OCI-LY3 (cell line): ENCODE measurements around the gene AKR1A1.
A peak's percentile ranks its signal among the peaks of the same experiment; 100 is the strongest.
"Not testable (repeated sequence)": the region's sequence is repeated elsewhere in the genome, so short reads cannot be mapped to it uniquely, and the experiment has no call there.

Source experiments
- H2AFZ ChIP-seq: fragments of 200-600, 300-600 bp; shearing (Covaris generic); 2 replicates; pipeline ENCODE4 v1.6.0; 2014; ENCODE audit warnings: antibody characterized with exemption, low read depth, low read length
- H3K27ac ChIP-seq: fragments of 200-600, 300-600 bp; sonication (generic); 2 replicates; pipeline ENCODE4 v1.5.1; 2014; ENCODE audit warnings: mild to moderate bottlenecking, low read length, moderate library complexity, mixed read lengths
- H3K27me3 ChIP-seq: fragments of 200-600, 300-600 bp; sonication (generic); 2 replicates; pipeline ENCODE4 v1.6.1; 2014; ENCODE audit warnings: low read depth, low read length, mixed read lengths
- H3K36me3 ChIP-seq: fragments of 200-600, 300-600 bp; sonication (generic); replicated peaks from 2 replicates; pipeline ENCODE3; 2014; ENCODE audit warnings: low read depth, low read length, mixed read lengths
- H3K4me1 ChIP-seq: fragments of 300-600, 200-600 bp; sonication (generic); 2 replicates; pipeline ENCODE4 v1.6.1; 2014; ENCODE audit warnings: low read length, mixed read lengths
- H3K4me2 ChIP-seq: fragments of 200-600, 300-600 bp; sonication (generic); 2 replicates; pipeline ENCODE4 v1.6.1; 2014; ENCODE audit warnings: low read length, mixed read lengths
- H3K4me3 ChIP-seq: fragments of 300-600, 200-600 bp; sonication (generic); 2 replicates; pipeline ENCODE4 v1.5.1; 2014; ENCODE audit warnings: antibody characterized with exemption, mild to moderate bottlenecking, low read length, moderate library complexity
- H3K79me2 ChIP-seq: fragments of 300-600, 200-600 bp; shearing (Covaris generic); 2 replicates; pipeline ENCODE4 v1.6.1; 2014; ENCODE audit warnings: mild to moderate bottlenecking, low read length, mixed read lengths
- H3K9ac ChIP-seq: fragments of 300-600, 200-600 bp; shearing (Covaris generic); 2 replicates; pipeline ENCODE4 v1.6.0; 2014; ENCODE audit warnings: mild to moderate bottlenecking, low read length, moderate library complexity
- H3K9me3 ChIP-seq: fragments of 200-600, 300-600 bp; shearing (Covaris generic); 2 replicates; pipeline ENCODE4 v1.6.1; 2014; ENCODE audit warnings: low read length, mixed read lengths; ENCODE audit not compliant: insufficient read depth
- H4K20me1 ChIP-seq: fragments of 200-600, 300-600 bp; sonication (generic); 2 replicates; pipeline ENCODE4 v1.6.1; 2016; ENCODE audit warnings: low read length, mixed read lengths; ENCODE audit not compliant: insufficient read depth
- EZH2phosphoT487 ChIP-seq: fragments of 200-600 bp; shearing (Covaris generic); IDR thresholded peaks from 2 replicates; pipeline ENCODE4 v1.6.1; 2018; ENCODE audit warnings: antibody characterized with exemption, mixed run types, low read depth
- TF ChIP-seq, protein P1 (sequence below): fragments of 200-600, 300-600 bp; sonication (generic); IDR thresholded peaks from 2 replicates; pipeline ENCODE4 v1.5.1; 2014; ENCODE audit warnings: antibody characterized with exemption, low read length, low read depth

The AKR1A1 gene

DNA sequence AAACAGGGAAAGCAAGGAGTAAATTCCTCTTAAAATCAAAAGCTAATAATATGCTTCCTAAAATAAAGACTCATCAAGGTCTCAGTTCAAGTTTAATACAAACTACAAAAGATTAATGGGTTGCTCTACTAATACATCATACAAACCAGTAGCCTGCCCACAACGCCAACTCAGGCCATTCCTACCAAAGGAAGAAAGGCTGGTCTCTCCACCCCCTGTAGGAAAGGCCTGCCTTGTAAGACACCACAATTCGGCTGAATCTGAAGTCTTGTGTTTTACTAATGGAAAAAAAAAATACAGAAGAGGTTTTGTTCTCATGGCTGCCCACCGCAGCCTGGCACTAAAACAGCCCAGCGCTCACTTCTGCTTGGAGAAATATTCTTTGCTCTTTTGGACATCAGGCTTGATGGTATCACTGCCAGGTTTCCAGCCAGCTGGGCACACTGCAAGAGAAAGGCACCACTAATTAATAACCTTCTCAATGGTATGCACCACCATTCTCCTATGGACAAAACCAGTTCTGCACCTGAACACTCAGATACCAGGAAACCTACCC lies 39.6 kb upstream of the AKR1A1 start:
- Histone ChIP-seq H3K4me3 (no peak overlapping the region), H3K79me2 (peaks cover 1% of the 10 kb centered on the region; the same call in 1 of the 2 replicates), H3K27me3 (no peaks in the 10 kb centered on the region), H3K4me2 (no peak overlapping the region), H3K36me3 (peaks cover 27% of the 10 kb centered on the region), H4K20me1 (no peaks in the 10 kb centered on the region), H3K27ac (no peak overlapping the region), H3K9ac (no peak overlapping the region), H2AFZ (no peak overlapping the region), H3K9me3 (no peaks in the 10 kb centered on the region), H3K4me1 (no peaks in the 10 kb centered on the region)
- TF ChIP-seq, protein P1, sequence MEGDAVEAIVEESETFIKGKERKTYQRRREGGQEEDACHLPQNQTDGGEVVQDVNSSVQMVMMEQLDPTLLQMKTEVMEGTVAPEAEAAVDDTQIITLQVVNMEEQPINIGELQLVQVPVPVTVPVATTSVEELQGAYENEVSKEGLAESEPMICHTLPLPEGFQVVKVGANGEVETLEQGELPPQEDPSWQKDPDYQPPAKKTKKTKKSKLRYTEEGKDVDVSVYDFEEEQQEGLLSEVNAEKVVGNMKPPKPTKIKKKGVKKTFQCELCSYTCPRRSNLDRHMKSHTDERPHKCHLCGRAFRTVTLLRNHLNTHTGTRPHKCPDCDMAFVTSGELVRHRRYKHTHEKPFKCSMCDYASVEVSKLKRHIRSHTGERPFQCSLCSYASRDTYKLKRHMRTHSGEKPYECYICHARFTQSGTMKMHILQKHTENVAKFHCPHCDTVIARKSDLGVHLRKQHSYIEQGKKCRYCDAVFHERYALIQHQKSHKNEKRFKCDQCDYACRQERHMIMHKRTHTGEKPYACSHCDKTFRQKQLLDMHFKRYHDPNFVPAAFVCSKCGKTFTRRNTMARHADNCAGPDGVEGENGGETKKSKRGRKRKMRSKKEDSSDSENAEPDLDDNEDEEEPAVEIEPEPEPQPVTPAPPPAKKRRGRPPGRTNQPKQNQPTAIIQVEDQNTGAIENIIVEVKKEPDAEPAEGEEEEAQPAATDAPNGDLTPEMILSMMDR, result no peak
- TF ChIP-seq EZH2phosphoT487, result no peak

DNA sequence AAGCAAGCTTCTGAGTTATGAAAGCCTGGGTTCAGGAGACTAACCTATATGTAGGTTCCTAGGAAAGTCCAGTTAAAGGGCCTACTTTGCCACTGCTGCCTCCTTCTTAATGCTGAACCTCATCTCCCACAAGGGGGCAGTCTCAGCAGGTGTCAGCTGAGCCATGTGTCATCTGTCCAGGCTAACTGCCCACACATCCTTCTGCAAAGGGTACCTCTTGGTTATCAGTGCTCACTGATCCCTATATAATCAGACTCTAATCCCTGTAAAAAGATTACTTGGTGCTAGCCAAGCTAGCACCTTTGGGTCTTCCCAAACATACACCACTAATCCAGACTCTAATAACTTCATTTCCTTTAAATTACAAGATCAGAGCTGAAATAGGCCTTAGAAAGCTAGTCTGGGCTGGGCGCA lies 38.0 kb upstream of the AKR1A1 start:
- Histone ChIP-seq H3K36me3 (peaks cover 35% of the 10 kb centered on the region), H3K9ac (no peak overlapping the region)

DNA sequence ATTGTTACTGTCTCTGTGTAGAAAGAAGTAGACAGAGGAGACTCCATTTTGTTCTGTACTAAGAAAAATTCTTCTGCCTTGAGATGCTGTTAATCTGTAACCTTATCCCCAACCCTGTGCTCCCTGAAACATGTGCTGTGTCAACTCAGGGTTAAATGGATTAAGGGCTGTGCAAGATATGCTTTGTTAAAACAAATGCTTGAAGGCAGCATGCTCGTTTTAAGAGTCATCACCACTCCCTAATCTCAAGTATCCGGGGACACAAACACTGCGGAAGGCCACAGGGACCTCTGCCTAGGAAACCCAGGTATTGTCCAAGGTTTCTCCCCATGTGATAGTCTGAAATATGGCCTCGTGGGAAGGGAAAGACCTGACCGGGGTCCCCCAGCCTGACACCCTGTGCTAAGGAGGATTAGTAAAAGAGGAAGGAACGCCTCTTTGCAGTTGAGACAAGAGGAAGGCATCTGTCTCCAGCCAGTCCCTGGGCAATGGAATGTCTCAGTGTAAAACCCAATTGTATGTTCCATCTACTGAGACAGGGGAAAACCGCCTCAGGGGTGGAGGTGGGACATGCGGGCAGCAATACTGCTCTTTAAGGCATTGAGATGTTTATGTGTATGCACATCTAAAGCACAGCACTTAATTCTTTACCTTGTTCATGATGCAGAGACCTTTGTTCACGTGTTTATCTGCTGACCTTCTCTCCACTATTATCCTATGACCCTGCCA lies 36.9 kb upstream of the AKR1A1 start:
- H4K20me1 ChIP-seq, H3K27ac ChIP-seq, H2AFZ ChIP-seq, H3K4me3 ChIP-seq, H3K27me3 ChIP-seq, H3K9ac ChIP-seq, H3K4me1 ChIP-seq, H3K9me3 ChIP-seq, H3K4me2 ChIP-seq: not testable (repeated sequence)
- H3K79me2 ChIP-seq, result peaks cover 20% of the 10 kb centered on the region
- H3K36me3 ChIP-seq, result peaks cover 36% of the 10 kb centered on the region

More for the DNA sequence above, 38.0 kb upstream of the AKR1A1 start:
- H3K4me2 ChIP-seq, result no peak overlapping the region
- no peak overlapping the region for H3K27ac ChIP-seq
- no peaks in the 10 kb centered on the region for H3K27me3 ChIP-seq
- H4K20me1 ChIP-seq, result no peaks in the 10 kb centered on the region
- peaks cover 13% of the 10 kb centered on the region; the same call in 1 of the 2 replicates for H3K79me2 ChIP-seq
- H3K4me1 ChIP-seq, result no peaks in the 10 kb centered on the region
- H2AFZ ChIP-seq, result no peak overlapping the region
- TF ChIP-seq EZH2phosphoT487, result no peak
- TF ChIP-seq, protein P1, result peak; percentile 70
- H3K4me3 ChIP-seq, result no peak overlapping the region
- no peaks in the 10 kb centered on the region for H3K9me3 ChIP-seq

DNA sequence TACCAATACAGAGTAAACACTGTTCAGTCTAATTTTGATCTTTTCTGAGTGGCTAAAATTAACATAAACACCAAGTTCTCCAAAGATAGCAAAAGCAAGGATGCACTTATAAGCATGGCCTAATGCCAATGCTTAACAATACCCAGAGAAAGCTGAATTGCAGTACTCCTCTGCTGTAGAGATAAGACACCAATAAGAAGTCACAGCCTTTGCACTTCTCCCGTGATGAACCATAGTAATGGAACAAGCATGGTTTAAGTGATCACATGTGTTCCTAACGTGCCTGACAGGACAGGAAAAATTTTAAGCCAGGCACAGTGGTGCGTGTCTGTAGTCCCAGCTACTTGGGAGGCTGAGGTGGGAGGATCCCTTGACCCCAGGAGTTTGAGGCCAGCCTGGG lies 34.6 kb upstream of the AKR1A1 start:
- Histone ChIP-seq H3K27me3 (no peaks in the 10 kb centered on the region), H3K79me2 (peaks cover 44% of the 10 kb centered on the region), H3K9ac (no peak overlapping the region), H3K9me3 (no peaks in the 10 kb centered on the region), H3K36me3 (peaks cover 29% of the 10 kb centered on the region), H4K20me1 (peaks cover 8% of the 10 kb centered on the region), H3K4me3 (no peak overlapping the region), H3K4me2 (no peak overlapping the region), H2AFZ (no peak overlapping the region), H3K27ac (no peak overlapping the region), H3K4me1 (peaks cover 8% of the 10 kb centered on the region; the same call in 1 of the 2 replicates)
- no peak for TF ChIP-seq EZH2phosphoT487
- TF ChIP-seq, protein P1, result no peak
